ENCODE measurements around the gene VKORC1.
"Not testable (repeated sequence)": the region's sequence is repeated elsewhere in the genome, so short reads cannot be mapped to it uniquely, and the experiment has no call there.

Gene VKORC1

GRCh38 chr16:31094424-31095120 lies at the start of gene VKORC1:
Gene VKORC1 (minus strand): TSS chr16:31094797. CDS start chr16:31094729, 68 bp downstream.
- peak; percentile 84 for DNase-seq

- no peak for DNase-seq
Observed at GRCh38 chr16:31143694-31144148, 49.1 kb upstream of the VKORC1 start.

GRCh38 chr16:31143011-31143693 lies 48.6 kb upstream of the VKORC1 start:
- no peak for DNase-seq

- peak; percentile 98 for DNase-seq
Observed at GRCh38 chr16:31142109-31143010, 47.8 kb upstream of the VKORC1 start.

GRCh38 chr16:31141489-31142108 lies 47.0 kb upstream of the VKORC1 start:
- no peak for DNase-seq

GRCh38 chr16:31141071-31141469 lies 46.5 kb upstream of the VKORC1 start:
- DNase-seq: not testable (repeated sequence)

- no peak for DNase-seq
Observed at GRCh38 chr16:31138621-31139578, 44.3 kb upstream of the VKORC1 start.

GRCh38 chr16:31136822-31137499 lies 42.4 kb upstream of the VKORC1 start:
- not testable (repeated sequence) for DNase-seq

- DNase-seq: no peak
Observed at GRCh38 chr16:31136287-31136662, 41.7 kb upstream of the VKORC1 start.

GRCh38 chr16:31135535-31136286 lies 41.1 kb upstream of the VKORC1 start, which contains the start of gene PRSS8:
Gene PRSS8 (minus strand): TSS chr16:31135727. CDS start chr16:31135498, 229 bp downstream.
- DNase-seq: no peak

- no peak for DNase-seq
Observed at GRCh38 chr16:31134625-31135534, 40.3 kb upstream of the VKORC1 start.

GRCh38 chr16:31134091-31134571 lies 39.5 kb upstream of the VKORC1 start:
- no peak for DNase-seq

GRCh38 chr16:31133046-31133501 lies 38.5 kb upstream of the VKORC1 start:
- no peak for DNase-seq

GRCh38 chr16:31132303-31132979 lies 37.8 kb upstream of the VKORC1 start:
- DNase-seq: no peak

GRCh38 chr16:31131841-31132271 lies 37.3 kb upstream of the VKORC1 start:
- no peak for DNase-seq

GRCh38 chr16:31131416-31131815 lies 36.8 kb upstream of the VKORC1 start:
- no peak for DNase-seq

GRCh38 chr16:31130899-31131298 lies 36.3 kb upstream of the VKORC1 start:
- DNase-seq: no peak

GRCh38 chr16:31130336-31130891 lies 35.8 kb upstream of the VKORC1 start:
- no peak for DNase-seq
